Measurements from ENCODE around the gene ZNF521. TPM values are rescaled to one million over a fixed set of nuclear protein-coding genes. Genes with fewer than 3 reads are reported as not detected.

ZNF521 gene
- total RNA-seq, 2 donors from 2014 or later: 21.4 to 26.9 TPM

- no peaks in the 10 kb centered on the region for H3K27me3 ChIP-seq (ENCODE audit: control insufficient read depth, insufficient read depth, low read length, poor library complexity, severe bottlenecking)
- Mint-ChIP-seq H3K4me1 (peaks cover 14% of the 10 kb centered on the region), H3K27ac (no peak overlapping the region), H3K4me3 (no peak overlapping the region), H3K27me3 (ENCODE audit: insufficient read depth) (no peaks in the 10 kb centered on the region), H3K36me3 (ENCODE audit: low read depth) (peaks cover 6% of the 10 kb centered on the region), H3K9me3 (no peaks in the 10 kb centered on the region)
- DNase-seq: no peak
- no peak overlapping the region for H3K4me3 ChIP-seq (ENCODE audit: low read length)
- WGBS, 2 experiments (ENCODE audit: insufficient coverage in 1 of 2, insufficient read length in 1 of 2): 94 to 95% methylated on average over 2 of the region's 2 CpGs
- H3K27ac ChIP-seq (ENCODE audit: low read depth, low read length): no peak overlapping the region
- H3K4me1 ChIP-seq (ENCODE audit: control insufficient read depth, insufficient read depth, low read length): peaks cover 4% of the 10 kb centered on the region
- no peak for TF ChIP-seq CTCF (conservative IDR thresholded peaks at IDR 0.05)
- no peak overlapping the region for H3K9ac ChIP-seq (ENCODE audit: extremely low read depth, low read length, poor library complexity, severe bottlenecking)
- H3K36me3 ChIP-seq (ENCODE audit: control insufficient read depth, insufficient read depth, low read length): peaks cover 5% of the 10 kb centered on the region
- no peaks in the 10 kb centered on the region for H3K9me3 ChIP-seq (ENCODE audit: control insufficient read depth, low read length)
Measured at GRCh38 chr18:25133879-25134278, 218.1 kb downstream of the ZNF521 start.

GRCh38 chr18:25132786-25133496 lies 219.0 kb downstream of the ZNF521 start:
- H3K27ac ChIP-seq (ENCODE audit: low read depth, low read length): no peak overlapping the region
- H3K9me3 ChIP-seq (ENCODE audit: control insufficient read depth, low read length): no peaks in the 10 kb centered on the region
- peaks cover 5% of the 10 kb centered on the region for H3K36me3 ChIP-seq (ENCODE audit: control insufficient read depth, insufficient read depth, low read length)
- Mint-ChIP-seq H3K4me3 (no peak overlapping the region), H3K27me3 (ENCODE audit: insufficient read depth) (no peaks in the 10 kb centered on the region), H3K4me1 (peaks cover 9% of the 10 kb centered on the region), H3K27ac (no peak overlapping the region), H3K36me3 (ENCODE audit: low read depth) (peaks cover 6% of the 10 kb centered on the region), H3K9me3 (no peaks in the 10 kb centered on the region)
- H3K27me3 ChIP-seq (ENCODE audit: control insufficient read depth, insufficient read depth, low read length, poor library complexity, severe bottlenecking): no peaks in the 10 kb centered on the region
- H3K9ac ChIP-seq (ENCODE audit: extremely low read depth, low read length, poor library complexity, severe bottlenecking): no peak overlapping the region
- 93 to 94% methylated on average over 8 to 10 of the region's 10 CpGs for WGBS, 2 experiments (ENCODE audit: insufficient coverage in 1 of 2, insufficient read length in 1 of 2)
- TF ChIP-seq CTCF (conservative IDR thresholded peaks at IDR 0.05): no peak
- no peak for DNase-seq
- no peak overlapping the region for H3K4me3 ChIP-seq (ENCODE audit: low read length)
- peaks cover 4% of the 10 kb centered on the region for H3K4me1 ChIP-seq (ENCODE audit: control insufficient read depth, insufficient read depth, low read length)

- Mint-ChIP-seq H3K27me3 (ENCODE audit: insufficient read depth) (no peaks in the 10 kb centered on the region), H3K36me3 (ENCODE audit: low read depth) (peaks cover 6% of the 10 kb centered on the region), H3K9me3 (no peaks in the 10 kb centered on the region), H3K4me3 (no peak overlapping the region), H3K4me1 (peaks cover 11% of the 10 kb centered on the region), H3K27ac (no peak overlapping the region)
- Histone ChIP-seq H3K27me3 (ENCODE audit: control insufficient read depth, insufficient read depth, low read length, poor library complexity, severe bottlenecking) (no peaks in the 10 kb centered on the region), H3K27ac (ENCODE audit: low read depth, low read length) (no peak overlapping the region), H3K4me3 (ENCODE audit: low read length) (no peak overlapping the region), H3K9ac (ENCODE audit: extremely low read depth, low read length, poor library complexity, severe bottlenecking) (no peak overlapping the region), H3K4me1 (ENCODE audit: control insufficient read depth, insufficient read depth, low read length) (peaks cover under 1% of the 10 kb centered on the region), H3K9me3 (ENCODE audit: control insufficient read depth, low read length) (no peaks in the 10 kb centered on the region), H3K36me3 (ENCODE audit: control insufficient read depth, insufficient read depth, low read length) (no peaks in the 10 kb centered on the region)
- 100% methylated on average over 1 of the region's 1 CpG; no CpG with 5 or more reads in 1 of the 2 experiments for WGBS, 2 experiments (ENCODE audit: insufficient coverage in 1 of 2, insufficient read length in 1 of 2)
- no peak for TF ChIP-seq CTCF (conservative IDR thresholded peaks at IDR 0.05)
- no peak for DNase-seq
Measured at GRCh38 chr18:25126751-25127150, 225.2 kb downstream of the ZNF521 start.
